ENCODE measurements around the gene SNPH.

GRCh38 chr20:1300083-1300840 is 34.2 kb downstream of the SNPH start:
- TF ChIP-seq CTCF (IDR thresholded peaks at IDR 0.05) (no peak), POLR2A (IDR thresholded peaks at IDR 0.05) (no peak), POLR2AphosphoS5 (IDR thresholded peaks at IDR 0.05) (no peak)

Measured in upper lobe of left lung (tissue), 4 donors.